Activated CD4-positive, alpha-beta T cell treated with anti-CD3 and anti-CD28 coated beads for 48 hours (primary cell): ENCODE data around the gene NRARP.

Experiments used
- DNase-seq: peaks from one replicate; pipeline ENCODE4 v3.0.0-alpha.2; 2020

Gene NRARP

DNA sequence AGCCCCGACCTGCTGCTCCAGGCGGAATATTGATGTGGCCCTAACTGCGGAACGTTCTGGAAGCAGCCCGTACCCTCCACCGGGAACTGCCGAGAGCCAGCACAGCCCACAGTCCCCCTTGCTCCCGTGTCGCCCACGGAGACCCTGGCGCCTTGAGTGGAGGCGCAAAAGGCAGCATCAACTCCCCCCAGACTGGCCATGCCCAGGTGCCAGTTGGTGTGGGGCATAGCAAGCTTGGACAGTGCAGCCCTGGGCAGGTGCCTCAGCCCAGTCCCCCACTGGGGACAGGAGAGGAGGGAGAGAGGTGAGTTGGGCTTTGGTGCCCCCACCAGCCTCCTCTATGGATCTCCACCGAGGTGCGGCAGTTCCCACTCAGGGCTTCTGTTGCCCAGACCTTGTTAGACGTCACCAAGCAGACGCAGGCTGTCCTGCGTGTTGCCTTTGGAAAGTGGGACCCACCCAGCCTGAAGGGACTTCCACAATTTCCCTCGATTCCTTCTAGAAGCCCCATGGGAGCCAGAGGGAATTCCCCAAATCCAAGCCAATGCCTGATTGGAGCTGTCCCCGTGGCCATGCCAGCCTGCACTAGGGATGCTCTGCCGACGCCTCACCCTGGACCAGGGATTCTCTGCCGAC, 19.8 kb upstream of the NRARP start:
- no peak for DNase-seq

GRCh38 chr9:137320555-137321384, 18.7 kb upstream of the NRARP start:
- no peak for DNase-seq

- no peak for DNase-seq
Measured at GRCh38 chr9:137319739-137320551, 17.9 kb upstream of the NRARP start.

GRCh38 chr9:137319011-137319738, 17.1 kb upstream of the NRARP start:
- no peak for DNase-seq

DNA sequence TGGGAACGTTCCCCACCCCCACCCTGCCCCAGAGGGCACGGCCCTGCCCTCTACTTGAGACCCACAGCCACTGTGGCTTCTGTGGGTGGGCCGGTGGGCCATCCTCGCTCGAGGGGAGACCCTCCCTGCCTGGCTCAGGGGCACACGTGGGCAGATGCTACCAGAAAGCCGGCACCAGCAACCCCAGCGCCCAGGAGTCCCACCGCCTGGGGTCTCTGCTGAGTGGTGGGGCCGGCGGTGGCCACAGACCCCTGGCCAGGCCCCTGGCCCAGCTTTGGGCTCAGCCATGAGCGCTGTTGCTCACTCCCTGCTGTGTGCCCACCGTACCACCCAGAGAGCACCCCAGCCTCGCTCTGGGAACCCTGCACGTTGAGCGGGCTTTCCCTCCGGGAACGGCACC, 16.5 kb upstream of the NRARP start:
- no peak for DNase-seq

DNA sequence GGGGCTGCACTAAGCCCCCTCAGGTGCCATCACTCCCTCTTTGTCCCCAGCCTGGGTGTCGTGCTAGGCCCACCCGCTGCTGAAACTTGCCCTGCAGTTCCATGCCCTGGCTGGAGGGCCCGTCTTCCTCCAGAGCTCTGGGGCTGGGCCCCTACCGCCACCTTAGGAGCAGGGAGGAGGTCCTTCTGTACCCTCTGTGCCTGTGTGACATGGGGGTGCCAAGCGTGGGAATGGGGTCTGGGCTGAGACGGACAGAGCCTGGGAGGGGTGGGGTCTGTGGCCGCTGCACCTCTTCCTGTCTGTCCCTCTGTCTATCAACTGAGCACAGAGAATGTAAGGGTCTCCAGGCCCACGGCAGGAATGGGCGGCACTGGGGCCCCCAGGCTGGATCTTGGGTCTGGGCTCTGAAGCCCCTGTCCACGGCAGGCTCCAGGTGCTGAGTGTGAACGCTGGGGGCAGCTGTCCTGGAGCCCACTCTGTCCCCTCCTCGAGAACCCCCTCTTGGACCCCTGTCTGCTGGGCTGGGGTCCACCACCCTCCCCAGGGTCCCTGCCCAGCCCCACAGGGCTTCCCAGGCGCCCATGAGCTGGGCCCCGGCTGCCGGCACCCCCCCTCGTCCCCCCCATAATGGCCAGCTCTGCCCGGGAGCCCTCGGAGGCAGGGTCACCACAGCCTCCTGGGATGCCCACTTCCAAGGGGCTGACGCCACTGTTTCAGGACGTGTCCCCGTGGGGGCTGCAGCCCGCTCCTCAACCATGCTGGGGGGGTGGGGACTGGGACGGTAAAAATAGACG, 15.8 kb upstream of the NRARP start:
- no peak for DNase-seq

- no peak for DNase-seq
Measured at GRCh38 chr9:137317021-137317717, 15.1 kb upstream of the NRARP start.

- no peak for DNase-seq
Measured at GRCh38 chr9:137316012-137316981, 14.2 kb upstream of the NRARP start.

DNA sequence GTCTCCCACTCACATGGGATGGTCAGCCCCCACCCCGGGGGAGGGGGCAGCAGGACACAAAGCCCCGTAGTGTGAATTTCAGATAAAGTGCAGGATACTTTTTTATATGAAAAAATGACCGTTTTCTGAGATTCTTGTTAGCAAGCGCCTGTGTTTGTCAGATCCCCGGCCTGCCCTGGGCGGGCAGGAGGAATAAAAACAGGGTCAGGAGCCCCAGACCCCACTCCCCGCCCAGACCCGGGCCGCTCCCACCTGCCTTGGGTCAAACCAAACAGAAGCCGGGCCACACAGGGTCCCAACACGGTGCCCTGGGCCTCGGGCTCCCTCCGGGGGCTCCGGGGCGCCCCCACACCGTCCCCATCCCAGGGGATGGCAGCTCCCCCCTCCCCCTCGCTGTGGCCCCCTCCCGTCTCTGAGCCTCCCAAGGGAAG, 13.5 kb upstream of the NRARP start:
- no peak for DNase-seq

DNA sequence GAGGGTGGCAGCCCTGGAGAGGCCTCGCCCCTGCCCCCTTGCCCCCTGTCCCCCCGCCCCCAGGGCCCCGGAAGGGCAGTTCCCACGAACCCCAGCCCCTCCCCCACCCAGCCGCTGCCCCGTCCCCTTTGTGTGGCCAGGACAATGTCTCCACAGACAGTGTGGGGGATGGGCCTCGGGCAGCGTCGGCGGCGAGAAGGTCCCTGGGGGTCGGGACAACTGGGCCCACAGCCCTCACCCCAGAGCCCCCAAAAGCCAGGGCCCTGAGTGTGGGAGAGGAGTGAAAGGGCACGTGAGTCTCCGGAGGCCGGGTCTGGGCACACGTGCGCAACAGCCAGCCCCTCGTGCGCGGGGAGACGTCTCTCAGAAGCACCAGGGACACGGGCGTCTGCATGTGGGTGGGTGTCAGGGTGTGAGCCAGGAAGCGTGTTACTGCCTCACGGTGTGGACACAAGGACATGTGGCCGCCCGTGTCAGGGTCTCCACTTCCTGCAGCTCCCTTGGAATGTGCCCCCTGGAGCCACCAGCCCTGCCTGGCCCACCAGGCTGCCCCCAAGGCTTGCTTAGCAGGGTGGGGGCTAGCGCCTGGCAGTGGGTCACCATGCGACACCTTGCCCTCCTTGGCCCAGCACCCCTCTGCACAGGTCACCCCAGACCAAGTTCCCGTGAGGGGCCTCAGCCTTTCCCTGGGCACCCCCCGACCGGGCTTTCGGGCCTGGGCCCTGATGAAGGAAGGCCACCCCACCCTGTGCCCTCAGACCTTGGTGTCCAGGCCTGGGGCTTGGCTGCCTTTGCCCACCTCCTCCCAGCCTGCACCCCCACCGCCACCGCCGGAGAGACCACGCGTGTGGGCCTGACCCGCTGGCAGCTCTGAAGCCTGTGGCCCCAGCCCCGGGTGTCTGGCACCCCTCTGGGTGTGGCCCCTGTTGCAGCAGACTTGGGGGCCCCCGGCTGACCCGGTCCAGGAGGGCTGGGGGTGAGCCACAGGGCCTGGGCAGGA, 12.8 kb upstream of the NRARP start:
- no peak for DNase-seq

DNA sequence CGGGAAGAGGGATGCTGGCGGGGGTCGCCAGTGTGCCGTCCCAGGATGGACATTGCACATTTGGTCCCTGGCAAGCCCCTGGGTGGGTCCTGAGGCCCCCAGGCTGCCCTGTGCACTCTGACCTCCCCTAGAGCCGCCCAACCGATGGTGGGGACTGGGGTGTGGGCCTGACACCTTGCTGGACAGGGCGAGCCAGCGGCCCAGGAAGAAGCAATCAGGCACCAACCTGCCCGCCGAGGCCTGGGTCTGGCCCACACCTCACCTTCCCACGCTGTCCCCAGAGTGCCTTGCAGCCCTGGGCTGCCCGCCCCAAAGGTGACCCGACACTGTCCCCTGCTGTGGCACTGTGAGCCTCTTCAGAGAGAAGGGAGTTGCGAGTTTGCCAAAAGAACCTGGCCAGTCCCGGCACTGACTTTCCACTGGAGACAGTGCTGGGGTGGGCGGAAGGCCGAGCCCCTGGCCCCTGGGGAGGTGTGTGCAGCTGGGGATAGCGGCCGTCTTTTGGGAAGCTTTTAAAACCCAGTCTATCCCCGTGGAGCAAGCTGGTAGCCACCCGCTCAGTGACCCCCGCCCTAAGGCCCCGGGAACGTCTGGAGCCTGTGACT, 12.0 kb upstream of the NRARP start:
- DNase-seq = no peak

DNA sequence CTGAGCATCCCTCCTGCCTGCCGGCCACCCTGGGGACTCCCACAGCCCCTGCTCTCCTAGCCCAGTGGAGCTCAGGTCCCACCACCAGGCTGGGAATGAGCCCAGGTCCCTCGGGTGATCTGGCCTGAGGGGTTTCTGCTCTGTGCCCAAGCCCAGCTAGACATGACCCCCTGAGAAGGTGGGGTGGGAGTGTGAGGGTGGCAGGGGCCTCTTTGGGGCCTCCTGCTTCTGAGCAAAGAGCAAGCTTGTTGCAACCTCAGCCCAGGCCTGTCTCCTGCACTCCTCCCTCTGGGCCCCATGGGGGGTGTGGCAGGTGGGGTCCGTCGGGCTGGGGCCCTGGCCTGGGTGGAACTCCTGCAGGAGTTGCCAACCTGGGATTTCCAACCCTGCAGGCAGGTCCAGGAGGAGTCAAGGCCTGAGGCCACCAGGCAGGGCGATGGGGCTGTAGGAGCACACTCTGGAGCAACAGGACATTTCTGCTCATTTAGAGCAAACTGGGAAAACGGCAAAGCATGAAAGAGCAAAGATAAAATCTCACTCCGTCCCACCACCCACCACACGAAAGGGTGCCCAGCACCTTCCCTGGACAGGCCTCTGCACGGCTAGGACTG, 11.4 kb upstream of the NRARP start:
- no peak for DNase-seq

- no peak for DNase-seq
Measured at GRCh38 chr9:137312852-137313325, 10.8 kb upstream of the NRARP start.

DNA sequence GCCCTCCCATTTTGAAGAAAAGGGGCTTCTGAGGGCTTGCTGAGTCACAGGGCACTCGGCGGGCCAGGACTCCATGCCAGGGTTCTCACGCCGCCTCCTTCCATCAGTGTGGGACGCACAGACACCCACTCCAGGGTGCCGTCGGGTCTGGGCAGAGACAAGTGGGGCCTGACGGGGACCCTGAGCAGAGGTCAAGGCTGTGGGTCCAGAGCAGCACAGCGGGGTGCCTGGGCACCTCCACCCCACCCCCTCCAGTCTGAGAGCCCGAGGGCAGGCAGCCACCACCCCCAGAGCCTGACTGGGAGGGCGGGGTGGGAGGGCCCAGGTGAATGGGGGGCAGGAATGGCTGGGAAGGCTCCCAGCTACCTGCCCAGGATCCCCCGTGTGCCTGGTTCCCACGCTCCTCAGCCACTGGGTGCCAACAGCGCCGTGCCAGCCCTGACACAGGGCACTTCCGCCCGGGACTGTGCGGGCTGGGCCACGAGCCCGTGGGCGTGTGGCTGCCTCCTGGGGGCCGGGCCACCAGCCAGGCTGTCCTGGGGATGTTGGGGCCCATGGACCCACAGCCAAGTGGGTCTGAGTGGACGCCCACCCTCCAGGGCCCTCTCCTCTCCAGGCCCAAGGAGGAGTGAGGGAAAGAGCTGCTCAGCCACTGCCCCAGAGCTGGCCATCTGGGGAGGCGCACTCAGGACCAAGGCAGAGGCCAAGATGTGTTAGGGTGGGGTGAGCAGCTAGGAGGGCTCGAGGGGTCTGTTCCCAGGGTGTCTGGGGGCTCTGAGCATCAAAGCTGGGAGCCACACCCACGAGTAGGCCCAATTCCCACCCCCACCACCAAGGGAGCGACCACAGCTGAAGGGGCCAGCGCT, 10.1 kb upstream of the NRARP start:
- no peak for DNase-seq

- DNase-seq = peak; percentile 50
Measured at GRCh38 chr9:137311171-137311985, 9.3 kb upstream of the NRARP start.
